HG02870 (cell line): ENCODE measurements around the gene FBXW5.

ENCODE experiments used
- ATAC-seq: cut with Tn5 transposase; IDR thresholded peaks from one replicate; pipeline ENCODE4 v1.9.1; 2021; ENCODE audit warnings: mild to moderate bottlenecking, moderate library complexity; ENCODE audit not compliant: unreplicated experiment

The FBXW5 gene

DNA sequence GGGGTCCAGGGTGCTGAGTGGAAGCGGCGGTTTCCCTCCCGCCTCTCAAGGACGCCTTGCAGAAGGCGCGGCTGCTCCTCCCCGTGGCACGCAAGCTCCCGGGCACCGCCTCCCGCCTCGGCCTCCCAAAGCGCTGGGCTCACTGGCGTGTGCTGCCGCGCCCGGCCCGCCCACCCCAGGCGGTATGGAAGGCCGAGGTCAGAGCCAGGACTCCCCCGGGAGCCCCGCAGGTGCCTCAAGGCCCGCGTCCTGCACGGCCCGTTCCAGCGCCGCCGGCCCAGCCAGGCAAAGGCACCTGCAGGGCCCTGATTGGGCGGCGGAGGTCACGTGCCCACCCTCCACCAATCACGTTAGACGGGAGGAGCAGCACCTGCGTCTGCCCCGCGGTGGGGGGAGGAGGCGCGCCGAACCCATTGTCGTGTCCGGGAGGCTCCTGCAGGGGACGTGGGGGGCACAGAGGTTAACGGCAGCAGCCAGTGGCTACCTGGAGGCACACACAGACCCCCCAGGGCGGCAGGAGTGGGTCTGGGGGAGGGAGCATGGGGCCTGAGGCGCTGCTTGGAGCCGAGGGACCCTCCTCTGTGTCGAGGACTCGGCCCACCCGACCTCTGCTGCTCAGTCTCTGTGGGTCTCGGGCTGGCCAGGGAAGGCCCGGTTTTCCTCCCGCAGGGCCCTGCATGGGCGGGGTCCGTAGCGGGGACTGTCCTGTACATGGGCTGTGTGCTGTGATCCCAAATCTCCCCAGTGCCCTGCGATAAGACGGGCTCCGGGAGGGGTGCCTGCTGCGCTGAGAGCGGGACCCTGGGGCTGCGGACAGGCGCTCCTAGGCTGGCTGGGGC is 5.5 kb upstream of the FBXW5 start:
- ATAC-seq = peak; percentile 78

DNA sequence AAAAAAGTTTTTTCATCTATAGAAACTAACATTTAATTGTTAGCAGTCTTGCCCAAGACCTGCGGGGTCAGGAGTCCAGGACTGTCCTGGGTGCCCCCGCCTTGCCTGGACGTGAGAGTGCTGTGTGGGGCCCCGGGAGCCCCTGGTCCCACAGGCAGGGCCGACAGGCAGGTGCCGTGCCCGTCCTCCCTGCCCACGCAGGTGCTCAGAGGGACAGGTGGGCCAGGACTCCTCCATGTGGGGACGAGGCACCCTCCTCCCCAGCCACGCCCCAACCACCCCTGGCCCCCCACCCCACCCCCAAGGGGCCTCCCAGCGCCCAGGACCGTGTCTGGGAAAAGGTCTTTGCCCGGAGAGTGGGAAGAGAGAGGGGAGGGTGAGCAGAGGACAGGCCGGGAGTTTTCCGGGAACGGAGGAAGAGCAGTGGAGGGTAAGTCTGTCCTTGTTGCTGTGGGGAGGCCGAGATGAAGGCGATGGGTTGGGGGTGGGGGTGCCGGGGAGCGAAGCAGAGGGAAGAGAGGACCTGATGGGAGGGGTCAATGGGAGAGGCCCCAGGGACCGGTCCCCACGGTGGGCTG is 4.8 kb upstream of the FBXW5 start:
- no peak for ATAC-seq

DNA sequence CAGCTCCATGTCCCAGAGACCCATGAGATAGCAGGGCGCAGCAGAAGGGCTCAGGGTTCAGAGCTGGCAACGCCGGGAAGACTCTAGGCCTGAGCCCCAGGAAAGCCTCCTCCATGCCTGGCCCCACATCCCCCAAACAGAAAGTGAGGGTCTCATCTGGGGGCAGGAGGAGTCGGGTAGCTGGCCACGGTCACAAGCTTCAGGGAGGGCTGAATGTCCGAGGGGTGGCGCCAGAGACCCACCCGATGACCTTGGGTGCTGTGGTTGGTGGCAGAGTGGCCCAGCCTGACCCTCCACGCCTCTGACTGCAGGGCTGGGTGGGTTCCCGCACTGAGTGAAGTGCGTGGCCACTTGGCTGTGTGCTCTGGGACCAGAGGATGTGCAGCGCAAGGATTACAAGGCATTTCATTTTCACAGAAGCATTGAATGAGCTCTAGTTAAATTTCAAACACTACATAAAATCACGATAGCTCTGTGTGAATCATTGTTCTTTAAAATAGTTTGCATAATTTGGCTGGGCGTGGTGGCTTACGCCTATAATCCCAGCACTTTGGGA is 3.5 kb upstream of the FBXW5 start:
- no peak for ATAC-seq

DNA sequence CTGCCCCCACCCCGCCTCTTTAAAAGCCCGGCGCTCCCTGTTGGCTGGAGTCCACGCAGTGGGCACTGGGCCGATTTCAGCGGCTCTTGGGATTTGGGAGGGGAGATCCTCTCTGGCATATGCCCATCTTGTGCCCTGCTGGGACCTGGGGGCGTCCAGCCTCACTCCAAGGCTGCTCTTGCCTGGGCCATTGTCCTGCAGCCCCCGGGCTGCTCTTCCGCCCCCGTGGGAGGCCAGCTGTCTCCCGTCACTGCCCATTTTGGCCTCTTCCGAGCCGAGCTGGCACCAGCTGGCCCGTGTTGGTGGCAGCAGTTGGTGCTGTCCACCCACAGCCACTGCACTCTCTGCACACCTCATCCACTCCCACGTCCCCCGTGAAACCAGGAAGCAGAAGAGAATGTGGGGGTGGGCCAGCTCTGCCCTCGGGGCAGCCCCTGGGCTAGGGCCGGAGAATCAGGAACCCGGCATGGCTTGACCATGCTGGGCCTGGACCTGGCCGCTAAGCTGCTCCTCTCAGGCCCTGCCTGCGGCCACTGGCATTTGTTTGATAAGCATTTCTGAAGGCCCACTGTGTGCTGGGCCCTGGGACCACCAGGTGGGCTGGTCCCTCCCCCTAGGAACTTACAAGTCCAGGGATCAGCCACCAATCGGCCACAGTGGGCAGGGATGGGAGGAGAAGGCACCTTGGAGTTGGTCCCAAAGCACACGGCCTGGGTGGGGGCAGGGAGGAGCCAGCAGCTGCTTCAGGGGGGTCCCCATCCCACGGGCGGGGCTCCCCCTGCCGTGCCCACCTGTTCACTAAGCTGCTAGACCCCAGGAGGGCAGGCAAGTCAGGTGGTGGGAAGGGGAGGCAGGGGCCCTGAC is 2.7 kb upstream of the FBXW5 start:
- ATAC-seq = no peak

DNA sequence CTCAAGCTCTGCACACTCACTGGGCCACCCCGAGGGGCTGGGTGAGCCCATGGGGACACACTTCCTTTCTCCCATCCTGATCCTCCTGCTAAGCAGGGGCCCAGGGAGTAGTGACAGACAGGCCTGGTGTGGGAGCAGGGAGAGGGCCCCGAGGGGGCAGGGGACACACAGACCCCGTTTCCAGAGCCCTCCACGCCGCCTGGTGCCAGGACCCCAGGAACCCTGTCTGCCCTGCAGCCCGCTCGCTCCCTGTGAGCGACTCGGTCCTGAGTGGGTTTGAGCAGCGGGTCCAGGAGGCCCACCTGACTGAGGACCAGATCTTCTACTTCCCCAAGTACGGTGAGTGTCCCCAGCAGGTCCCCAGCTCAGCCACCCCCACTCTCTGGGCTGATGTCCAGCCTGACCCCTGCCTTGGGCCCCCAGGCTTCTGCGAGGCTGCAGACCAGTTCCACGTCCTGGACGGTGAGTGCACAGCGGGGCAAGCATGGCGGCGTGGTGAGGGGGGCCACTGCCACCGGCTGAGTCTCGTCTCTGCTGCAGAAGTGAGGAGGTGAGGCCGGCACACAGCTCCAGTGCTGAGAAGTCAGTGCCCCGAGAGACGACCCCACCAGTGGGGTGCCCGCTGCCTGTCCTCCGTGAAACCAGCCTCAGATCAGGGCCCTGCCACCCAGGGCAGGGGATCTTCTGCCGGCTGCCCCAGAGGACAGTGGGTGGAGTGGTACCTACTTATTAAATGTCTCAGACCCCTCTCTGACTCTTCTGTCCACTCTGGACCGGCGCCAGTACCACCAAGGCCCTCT is 1.9 kb upstream of the FBXW5 start:
- ATAC-seq = no peak

DNA sequence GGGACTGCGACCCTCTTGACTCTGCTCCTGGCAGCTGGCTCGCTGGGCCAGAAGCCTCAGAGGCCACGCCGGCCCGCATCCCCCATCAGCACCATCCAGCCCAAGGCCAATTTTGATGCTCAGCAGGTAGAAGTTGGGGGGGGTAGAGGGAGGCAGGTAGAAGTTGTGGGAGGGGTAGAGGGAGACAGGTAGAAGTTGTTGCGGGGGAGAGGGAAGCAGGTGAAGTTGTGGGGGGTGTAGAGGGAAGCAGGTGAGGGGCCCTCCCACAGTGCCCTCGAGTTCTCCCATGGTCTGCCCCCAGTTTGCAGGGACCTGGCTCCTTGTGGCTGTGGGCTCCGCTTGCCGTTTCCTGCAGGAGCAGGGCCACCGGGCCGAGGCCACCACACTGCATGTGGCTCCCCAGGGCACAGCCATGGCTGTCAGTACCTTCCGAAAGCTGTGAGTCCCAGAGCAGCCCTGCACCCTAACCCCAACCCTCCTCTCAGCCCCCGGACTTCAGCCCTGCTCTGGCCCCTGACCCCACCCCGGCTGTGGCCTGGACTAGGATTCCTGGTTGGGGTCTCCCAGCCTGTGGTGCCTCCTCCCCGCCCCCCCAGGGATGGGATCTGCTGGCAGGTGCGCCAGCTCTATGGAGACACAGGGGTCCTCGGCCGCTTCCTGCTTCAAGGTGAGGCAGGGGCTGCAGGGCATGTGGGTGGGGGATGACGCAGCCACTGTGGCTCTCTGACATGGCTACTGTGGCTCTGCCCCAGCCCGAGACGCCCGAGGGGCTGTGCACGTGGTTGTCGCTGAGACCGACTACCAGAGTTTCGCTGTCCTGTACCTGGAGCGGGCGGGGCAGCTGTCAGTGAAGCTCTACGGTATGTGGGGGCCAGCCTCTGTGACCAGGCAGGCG is 1.0 kb upstream of the FBXW5 start:
- ATAC-seq = no peak

DNA sequence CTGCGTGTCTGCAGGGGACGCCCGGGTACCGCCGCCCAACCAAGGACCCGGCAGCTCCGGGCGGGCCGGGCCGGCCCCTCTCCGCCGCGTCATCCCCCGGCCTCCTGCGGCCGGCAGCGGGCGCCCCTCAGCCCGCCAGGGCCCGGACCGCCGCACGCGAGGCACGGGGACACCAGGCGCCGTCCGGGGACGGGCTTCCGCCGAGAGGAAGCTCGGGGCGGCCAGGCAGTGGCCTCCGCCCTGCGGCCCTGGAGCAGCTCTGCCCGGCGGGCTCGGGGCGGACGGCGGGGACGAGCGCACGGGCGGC is 373 bp downstream of the FBXW5 start:
- ATAC-seq = peak; percentile 35

DNA sequence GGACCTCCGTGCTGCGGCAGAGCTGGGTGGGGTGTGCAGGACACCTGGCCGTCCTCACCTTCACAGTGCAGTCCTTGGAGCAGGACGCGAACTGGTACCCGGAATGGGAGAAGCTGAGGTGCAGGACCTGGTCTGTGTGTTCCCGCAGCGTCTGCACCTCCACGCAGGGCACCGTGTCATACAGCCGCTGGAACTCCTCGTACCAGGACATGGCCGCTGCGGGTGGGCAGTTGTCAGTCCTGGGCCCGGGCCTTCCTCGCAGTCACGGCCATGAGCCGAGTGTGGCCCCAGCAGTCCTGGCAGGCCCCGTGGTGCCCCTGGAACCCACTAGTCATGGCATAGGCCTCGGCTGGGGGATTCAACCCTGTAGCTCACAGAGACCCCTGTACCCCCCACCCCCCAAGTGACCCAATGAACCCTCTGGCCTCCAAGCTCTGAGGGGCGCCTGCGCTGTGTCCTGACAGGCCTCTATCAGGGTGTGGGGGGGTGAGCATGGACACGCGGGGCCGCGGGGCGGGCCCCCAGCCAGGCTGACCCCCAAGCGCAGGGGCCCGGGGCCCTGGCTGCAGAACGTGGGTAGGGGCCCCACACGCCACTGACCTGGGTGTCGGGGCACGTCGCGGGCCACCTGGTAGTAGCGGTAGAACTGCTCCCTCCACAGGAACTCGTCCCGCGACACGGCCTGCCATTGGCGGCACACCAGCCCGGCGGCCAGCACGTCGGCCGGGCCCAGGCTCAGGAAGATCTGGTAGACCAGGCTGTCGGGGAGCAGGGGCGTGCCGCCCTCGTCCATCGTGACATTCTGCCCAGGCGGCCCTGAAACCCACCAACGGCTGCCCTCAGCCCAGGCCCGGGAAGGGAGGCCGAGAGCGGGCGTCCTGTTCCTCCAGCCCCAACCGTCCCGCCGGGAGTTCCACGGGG is 987 bp downstream of the FBXW5 start:
- peak; percentile 7 for ATAC-seq

DNA sequence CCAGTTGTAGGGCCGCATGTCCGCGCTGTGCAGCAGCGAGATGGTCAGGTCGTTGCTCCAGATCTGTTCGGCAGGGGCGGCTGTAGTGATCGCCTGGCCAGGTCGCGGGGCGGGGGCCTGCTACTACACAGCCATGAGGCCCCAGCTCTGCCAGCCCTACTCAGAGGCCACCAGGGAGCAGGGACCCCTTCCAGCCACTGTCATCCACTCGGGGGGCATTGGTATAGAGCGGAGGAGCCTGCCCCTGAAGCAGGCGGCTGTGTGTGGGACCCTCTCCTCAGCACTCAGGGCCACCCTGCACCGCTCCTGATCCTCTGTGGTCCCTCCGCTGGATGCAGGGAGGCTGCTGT is 1.7 kb downstream of the FBXW5 start:
- no peak for ATAC-seq

DNA sequence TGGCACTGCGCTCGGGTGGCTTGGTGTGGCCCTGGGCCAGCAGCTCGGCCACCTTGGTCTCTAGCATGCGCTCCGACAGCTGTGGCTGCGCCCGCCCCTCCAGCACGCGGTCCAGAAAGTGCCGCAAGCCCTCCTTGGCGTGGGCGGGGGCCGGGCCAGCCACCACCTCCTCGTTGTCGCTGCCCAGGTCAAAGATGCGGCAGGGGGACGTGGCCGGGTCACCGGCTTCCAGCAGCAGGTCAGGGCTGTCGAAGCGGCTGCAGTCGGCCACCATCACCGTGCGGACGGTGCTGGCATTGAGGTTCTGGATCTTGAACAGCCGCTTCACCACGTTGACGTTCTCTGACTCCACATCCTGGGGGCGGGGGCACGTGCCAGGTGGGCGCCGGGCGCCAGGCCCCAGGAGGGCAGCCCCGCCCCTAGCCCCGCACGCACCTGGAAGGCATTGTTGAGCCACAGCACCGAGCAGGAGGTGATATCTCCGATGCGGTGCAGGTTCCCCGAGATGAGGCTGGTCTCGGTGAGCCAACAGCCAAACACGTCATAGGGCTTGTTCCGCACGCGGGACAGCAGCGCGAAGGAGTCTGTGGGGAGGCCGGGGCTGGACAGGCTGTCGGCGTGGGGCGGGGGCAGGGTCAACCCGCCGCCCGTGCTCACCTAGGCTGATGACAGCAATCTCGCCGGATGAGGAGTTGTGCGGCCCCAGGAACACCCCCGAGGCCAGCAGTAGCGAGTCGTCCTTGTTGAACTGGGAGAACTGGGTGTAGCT is 2.2 kb downstream of the FBXW5 start:
- no peak for ATAC-seq

DNA sequence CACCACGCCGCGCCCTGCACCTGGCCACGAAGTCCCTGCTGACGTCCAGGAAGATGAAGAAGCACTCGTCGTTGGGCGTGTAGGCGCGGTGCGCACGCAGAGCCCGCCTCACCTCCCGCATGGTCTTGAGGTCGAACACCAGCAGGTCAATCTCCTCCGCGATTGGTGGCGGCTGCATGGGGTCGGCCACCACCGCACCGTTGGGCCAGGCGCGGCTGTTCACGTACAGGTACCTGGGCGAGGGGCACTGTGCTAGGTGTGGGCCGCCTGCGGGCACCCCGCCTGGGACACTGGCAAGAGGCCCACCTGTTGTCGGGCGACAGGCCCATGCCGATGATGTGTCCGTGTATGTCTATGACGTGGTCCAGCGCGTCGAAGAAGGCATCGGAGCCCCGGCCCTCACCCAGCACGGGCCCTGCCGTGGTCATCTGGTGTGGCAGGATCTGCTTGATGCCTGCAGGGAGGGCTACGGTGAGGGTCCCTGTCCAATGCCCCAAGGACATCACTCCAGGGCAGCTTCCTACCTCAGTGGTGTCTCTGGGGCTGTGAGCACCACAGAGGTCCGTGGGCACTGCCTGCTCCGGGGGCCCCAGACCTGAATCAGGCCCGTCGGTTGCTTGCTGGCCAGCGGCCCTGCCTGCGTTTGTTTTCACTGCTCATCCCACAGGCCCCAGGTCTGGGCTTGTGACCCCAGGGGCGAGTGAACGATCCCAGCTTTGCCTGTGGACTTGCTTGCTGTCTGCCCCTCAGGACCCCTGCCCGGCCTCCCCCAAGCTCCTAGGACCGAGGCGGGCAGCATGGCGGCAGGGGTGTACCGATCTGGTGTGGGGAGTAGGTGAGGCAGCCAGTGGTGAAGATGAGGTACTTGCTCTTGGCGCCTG is 3.1 kb downstream of the FBXW5 start:
- no peak for ATAC-seq

DNA sequence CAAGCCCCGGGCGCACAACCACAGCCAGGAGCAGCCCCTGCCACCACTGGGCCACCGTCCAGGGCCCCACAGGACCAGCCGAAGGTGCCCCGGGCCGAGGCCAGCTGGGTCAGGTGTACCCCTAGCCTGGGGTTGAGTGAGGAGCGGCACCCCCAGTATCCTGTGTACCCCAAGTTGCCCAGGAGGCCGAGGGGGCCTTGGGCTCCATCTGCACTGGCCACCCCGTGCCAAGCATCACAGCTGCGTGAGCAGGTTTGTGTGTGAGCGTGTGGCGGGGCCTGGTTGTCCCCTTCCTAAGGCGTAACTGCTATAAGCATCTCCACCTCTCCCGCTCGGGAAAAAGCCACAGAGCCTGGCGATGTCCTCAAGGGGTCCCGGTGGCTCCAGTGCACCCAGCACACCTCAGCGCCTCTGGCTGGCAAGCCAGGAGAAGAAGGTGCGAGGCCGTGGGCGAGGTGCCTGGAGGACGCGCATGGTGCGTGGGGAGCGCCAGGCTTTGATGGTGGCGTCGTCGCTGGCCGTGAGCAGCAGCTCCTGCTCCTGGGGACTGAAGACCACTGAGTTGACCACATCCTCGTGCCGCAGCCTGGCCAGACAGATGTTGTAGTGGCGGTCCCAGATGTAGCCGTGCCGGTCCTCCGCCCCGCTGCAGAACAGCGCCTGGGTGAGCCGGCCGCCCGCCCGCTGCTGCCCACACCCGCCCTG is 3.9 kb downstream of the FBXW5 start:
- ATAC-seq = no peak

DNA sequence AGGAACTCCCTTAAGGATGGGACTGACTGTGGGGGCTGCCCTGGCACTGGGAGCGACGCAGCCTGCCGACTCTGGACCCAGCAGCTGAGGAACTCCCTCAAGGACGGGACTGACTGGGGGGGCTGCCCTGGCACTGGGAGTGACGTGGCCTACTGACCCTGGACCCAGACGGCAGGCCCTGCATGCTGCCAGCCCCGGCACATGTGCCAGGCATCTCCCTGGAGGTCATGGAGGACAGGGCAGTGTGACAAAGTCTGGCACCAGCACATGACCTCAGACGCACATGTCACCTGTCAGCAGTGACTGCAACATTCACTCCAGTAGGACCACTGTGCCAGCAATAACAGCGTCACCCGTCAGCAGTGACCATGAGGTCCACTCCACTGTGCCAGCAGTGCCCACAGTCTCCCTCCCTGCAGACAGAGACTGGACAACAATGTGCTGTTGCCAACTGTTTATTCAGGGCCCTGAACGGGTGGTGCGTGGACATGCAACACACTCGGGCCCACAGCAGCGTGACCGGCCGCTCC is 4.5 kb downstream of the FBXW5 start:
- no peak for ATAC-seq

DNA sequence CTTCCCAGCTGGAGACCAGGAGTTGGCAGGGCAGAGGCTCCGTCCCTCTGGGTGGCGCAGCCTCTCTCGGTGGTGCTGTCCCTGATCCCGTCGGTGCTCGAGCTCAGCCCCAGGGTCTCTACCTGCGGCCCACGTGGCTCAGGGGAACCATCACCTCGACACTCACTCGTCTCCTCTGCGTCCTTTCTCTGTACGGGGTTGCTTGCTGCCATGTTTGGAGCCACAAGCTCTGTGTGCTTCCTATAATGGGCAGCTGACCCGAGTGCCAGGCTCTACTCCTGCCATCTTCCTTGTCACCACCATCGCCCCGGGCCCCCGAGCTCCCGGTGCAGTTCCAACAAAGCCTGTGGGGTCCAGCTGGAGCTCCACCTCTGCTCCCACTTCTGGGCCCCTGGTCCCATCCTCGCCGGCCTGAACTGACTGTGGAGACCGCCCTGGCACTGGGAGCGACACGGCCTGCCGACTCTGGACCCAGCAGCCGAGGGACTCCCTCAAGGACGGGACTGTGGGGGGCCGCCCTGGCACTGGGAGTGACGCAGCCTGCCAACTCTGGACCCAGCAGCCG is 5.0 kb downstream of the FBXW5 start:
- no peak for ATAC-seq

DNA sequence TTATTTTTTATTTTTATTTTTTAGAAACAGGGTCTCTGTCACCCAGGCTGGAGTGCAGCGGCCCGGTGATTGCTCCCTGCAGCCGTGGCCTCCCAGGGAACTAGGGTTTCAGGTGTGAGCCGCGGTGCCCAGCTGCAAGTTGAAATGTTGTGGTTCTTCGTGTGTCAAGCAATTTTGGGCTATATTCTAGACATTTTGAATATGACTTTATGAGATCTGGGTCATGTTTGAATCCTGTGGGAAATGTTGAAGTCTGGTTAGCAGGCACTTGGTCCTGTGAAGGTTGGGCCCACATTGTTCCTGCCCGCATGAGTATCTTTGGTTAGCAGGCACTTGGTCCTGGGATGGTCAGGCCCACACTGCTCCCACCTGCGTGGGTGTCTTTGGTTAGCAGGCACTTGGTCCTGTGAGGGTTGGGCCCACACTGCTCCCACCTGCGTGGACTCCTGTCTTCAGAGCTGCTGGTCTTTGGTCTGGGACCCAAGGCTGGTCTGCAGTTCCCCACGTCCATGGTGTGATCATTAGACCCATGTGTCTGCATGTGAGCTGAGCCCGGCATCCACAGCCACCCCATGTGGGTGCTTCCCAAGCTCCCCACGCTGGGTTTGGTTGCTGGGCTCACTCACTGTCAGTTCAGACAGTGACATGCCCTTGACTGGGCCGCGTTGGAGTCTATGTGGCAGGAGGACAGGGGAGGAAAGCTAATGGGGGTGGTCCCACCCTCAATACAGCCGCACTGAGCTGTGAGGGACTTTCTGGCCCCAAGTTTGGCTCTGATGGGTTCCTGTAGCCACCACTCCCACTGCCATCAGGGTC is 7.1 kb downstream of the FBXW5 start:
- ATAC-seq = no peak
